ENCODE measurements around the gene ZNF750.

ZNF750 gene

DNA sequence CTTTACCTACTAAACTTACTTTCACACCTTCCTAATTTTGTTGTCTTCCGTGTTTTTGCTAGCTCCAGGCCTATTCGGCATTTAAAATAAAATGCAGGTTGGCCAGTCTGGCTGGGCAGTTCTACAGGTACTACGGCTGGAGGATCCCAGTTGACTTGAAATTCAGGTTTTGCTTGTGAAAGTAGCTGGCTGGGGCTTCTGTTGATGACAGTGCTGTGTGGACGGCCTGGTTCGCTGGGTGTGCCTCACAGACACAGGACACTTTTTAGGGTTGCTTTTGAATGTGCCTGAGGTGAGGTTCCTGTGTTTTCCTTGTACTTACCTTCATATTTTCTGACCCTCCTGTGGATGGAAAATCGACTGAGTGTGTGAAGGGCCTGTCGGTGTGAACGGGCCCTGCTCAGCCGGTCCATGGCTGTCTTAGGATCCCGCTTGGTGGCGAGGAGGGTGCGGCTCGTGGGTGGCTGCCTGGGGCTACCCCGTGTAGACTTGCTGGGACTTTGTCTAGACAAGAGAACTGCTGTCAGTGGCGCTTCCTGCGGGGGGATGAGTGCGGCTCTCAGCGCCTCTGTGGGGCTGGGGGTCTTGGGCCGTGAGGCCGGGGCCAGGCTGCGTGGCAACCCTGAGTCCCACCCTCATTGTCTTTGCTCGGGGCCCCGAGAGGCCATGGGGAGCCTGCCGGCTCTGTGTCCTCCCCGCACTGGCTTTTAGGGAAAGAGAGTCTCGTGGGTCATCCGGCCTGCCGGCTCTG is 18.7 kb upstream of the ZNF750 start:
- no peak overlapping the region for H3K4me3 ChIP-seq (ENCODE audit: low read depth, low read length)
- H3K27me3 ChIP-seq (ENCODE audit: insufficient read depth, low read depth, severe bottlenecking), result no peaks in the 10 kb centered on the region
- H3K36me3 ChIP-seq, result peaks cover 26% of the 10 kb centered on the region
- no peak for DNase-seq
- no peak for TF ChIP-seq CTCF (IDR thresholded peaks at IDR 0.05; ENCODE audit: low read depth, low read length)
- peak overlapping the region; percentile 12; the same call in 1 of the 2 replicates for H3K27ac ChIP-seq
- no peaks in the 10 kb centered on the region for H3K9me3 ChIP-seq (ENCODE audit: severe bottlenecking)

DNA sequence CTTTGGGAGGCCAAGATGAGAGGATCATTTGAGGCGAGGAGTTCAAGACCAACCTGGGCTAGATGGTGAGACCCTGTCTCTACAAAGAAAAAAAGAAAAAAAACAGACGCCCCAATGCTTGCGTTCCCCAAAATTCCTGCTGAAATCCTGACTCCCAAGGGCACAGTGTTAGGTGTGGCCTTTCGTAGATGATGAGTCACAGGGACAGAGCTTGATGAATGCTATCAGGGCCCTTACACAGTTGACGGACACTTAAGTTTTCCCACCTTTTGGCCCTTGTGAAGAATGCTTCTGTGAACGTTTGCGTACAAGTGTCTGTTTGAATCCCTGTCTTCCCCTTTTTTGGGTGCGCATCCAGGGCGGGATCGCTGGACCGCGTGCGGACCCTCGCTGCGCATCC is 16.5 kb upstream of the ZNF750 start:
- Histone ChIP-seq H3K27ac (no peak overlapping the region), H3K27me3 (ENCODE audit: insufficient read depth, low read depth, severe bottlenecking) (no peaks in the 10 kb centered on the region), H3K9me3 (ENCODE audit: severe bottlenecking) (no peaks in the 10 kb centered on the region), H3K36me3 (peaks cover 21% of the 10 kb centered on the region), H3K4me3 (ENCODE audit: low read depth, low read length) (no peak overlapping the region)
- no peak for DNase-seq
- no peak for TF ChIP-seq CTCF (IDR thresholded peaks at IDR 0.05; ENCODE audit: low read depth, low read length)

DNA sequence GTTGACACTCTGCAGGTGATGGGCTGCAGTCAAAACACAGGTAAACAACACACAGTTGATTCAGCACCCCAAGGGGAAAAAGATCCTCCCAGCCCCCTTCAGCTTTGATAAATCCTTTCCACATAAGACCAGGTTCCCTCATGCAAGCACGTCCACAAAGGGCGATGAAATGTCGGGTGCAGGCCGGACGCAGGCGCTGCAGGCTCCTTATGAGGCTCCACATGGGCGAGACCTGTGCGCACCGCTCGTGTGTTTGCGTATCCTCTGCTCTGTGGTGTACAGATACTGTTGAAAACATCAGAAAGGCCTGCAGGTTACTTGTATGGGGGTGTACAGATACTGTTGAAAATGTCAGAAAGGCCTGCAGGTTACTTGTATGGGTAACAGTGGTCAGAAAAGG is 14.4 kb upstream of the ZNF750 start:
- Histone ChIP-seq H3K9me3 (ENCODE audit: severe bottlenecking) (no peaks in the 10 kb centered on the region), H3K27me3 (ENCODE audit: insufficient read depth, low read depth, severe bottlenecking) (no peaks in the 10 kb centered on the region), H3K4me3 (ENCODE audit: low read depth, low read length) (no peak overlapping the region), H3K36me3 (peaks cover 31% of the 10 kb centered on the region), H3K27ac (no peak overlapping the region)
- no peak for DNase-seq
- TF ChIP-seq CTCF (IDR thresholded peaks at IDR 0.05; ENCODE audit: low read depth, low read length), result no peak

GRCh38 chr17:82851381-82851780 is 11.6 kb upstream of the ZNF750 start:
- no peaks in the 10 kb centered on the region for H3K27me3 ChIP-seq (ENCODE audit: insufficient read depth, low read depth, severe bottlenecking)
- no peak for TF ChIP-seq CTCF (IDR thresholded peaks at IDR 0.05; ENCODE audit: low read depth, low read length)

GRCh38 chr17:82849076-82849945 is 9.5 kb upstream of the ZNF750 start:
- peaks cover 40% of the 10 kb centered on the region for H3K36me3 ChIP-seq
- H3K9me3 ChIP-seq (ENCODE audit: severe bottlenecking), result no peaks in the 10 kb centered on the region
- no peak overlapping the region for H3K4me3 ChIP-seq (ENCODE audit: low read depth, low read length)
- H3K27me3 ChIP-seq (ENCODE audit: insufficient read depth, low read depth, severe bottlenecking), result no peaks in the 10 kb centered on the region
- DNase-seq, result no peak
- H3K27ac ChIP-seq, result no peak overlapping the region
- TF ChIP-seq CTCF (IDR thresholded peaks at IDR 0.05; ENCODE audit: low read depth, low read length), result no peak

More at GRCh38 chr17:82851381-82851780, 11.6 kb upstream of the ZNF750 start:
- no peak overlapping the region for H3K4me3 ChIP-seq (ENCODE audit: low read depth, low read length)
- no peak for DNase-seq
- no peaks in the 10 kb centered on the region for H3K9me3 ChIP-seq (ENCODE audit: severe bottlenecking)
- H3K36me3 ChIP-seq, result peaks cover 47% of the 10 kb centered on the region
- H3K27ac ChIP-seq, result no peak overlapping the region

Data from WERI-Rb-1 (cell line).